GM21529 (cell line): ENCODE measurements around the gene UGT1A8.

ENCODE experiments used
- ATAC-seq: cut with Tn5 transposase; IDR thresholded peaks from one replicate; pipeline ENCODE4 v1.9.1; 2021; ENCODE audit not compliant: unreplicated experiment

UGT1A8 gene

DNA sequence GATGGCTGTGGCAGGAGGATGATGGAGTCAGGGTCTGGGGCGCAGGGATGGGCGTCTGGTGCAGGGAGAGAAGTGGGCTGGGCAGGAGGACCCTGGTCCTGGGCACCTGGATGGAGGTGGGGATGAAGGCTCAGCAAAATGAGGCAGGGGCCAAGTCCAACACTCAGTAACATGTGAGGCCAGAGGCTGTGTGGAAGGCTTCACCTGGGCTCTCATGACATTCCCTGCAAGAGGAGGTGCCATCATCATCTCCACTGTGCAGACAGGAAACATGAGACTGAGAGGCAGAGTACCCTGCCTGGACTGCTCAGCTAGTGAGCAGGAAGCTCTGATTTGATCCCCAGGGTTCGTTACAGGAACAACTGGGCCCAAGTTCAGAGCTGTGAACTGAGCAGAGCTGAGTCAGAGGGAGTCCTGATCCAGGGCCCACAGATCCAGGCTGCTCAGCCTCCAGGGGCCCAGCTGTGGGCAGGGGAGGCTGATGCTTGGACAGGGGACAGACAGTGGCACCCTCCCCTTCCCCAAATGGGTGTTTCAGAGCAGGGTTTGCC lies 200.0 kb downstream of the UGT1A8 start:
- ATAC-seq, result no peak

DNA sequence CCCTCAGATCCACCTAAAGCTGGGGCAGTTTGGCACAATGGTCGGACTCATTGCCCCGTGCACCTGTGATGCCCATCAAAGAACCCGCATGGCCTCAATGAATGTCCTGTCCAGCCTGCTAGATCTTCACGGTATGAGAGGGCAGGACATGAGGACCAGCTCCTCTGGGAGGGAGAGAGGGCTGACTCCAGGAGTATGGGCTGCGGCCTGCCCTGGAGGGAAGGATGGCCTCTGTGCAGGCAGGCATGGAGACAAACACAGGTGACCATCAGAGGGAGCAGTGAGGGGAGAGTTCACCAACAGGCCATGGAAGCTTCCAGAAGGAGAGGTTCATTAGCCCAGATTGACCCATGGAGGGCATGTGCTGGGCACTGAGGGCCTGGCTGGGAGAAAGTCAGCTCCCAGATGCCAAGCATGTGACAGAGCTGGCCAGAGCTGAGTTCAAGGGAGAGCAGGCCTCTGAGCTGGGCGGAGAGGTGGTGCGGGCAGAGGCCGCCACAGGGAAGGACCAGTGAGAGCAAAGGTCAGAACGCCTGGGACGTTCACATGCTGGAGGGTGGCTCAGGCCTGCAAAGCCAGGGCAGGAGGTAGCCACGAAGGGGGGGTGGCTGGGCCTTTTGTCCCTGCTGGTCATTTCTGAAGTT lies 200.7 kb downstream of the UGT1A8 start:
- ATAC-seq, result no peak

DNA sequence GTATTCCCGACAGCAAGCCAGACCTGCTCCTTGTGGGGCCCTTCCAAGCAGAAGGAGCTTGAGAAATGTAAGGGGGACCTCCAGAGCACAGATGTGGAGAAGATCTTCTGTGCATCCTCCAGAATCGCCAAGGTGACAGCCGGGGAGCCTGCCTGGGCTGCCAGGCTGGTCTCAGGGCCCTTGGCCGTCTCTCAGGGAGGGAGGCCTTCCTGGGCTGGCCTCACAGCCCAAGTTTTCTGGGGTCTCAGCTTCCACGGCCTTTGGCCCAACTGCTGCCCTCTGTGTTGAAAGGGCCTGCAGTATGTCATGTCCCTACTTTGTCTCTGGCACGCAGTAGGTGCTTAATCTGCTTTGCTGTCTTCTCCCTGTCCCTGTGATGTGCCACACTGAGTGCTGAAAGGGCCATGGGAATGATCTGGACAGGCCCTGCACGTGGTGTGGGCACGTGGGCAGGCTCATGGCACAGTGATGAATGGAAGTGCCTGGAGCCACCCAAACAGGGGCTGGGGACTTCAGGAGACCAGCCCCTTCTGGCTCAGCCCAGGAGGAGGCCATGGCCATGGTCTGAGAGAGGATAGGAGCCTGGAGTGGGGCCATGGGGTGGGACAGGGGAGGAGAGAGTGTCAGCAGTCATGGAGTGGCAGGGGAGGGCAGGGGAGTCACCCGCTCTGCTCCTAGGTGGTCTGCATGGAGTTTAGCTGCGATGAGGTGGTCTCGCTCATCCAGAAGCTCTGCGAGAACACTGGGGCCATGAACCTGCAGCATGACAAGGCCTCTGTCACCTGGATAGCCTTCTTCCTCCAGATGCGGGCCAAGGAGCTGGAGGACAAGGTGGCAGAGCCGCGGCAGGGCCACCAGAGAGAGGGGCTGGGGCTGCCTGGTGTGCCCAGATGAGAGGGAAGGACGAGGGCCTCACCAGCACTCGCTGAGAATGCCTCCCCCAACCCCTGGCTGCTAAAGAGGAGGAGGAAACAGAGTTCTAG lies 201.5 kb downstream of the UGT1A8 start:
- no peak for ATAC-seq

DNA sequence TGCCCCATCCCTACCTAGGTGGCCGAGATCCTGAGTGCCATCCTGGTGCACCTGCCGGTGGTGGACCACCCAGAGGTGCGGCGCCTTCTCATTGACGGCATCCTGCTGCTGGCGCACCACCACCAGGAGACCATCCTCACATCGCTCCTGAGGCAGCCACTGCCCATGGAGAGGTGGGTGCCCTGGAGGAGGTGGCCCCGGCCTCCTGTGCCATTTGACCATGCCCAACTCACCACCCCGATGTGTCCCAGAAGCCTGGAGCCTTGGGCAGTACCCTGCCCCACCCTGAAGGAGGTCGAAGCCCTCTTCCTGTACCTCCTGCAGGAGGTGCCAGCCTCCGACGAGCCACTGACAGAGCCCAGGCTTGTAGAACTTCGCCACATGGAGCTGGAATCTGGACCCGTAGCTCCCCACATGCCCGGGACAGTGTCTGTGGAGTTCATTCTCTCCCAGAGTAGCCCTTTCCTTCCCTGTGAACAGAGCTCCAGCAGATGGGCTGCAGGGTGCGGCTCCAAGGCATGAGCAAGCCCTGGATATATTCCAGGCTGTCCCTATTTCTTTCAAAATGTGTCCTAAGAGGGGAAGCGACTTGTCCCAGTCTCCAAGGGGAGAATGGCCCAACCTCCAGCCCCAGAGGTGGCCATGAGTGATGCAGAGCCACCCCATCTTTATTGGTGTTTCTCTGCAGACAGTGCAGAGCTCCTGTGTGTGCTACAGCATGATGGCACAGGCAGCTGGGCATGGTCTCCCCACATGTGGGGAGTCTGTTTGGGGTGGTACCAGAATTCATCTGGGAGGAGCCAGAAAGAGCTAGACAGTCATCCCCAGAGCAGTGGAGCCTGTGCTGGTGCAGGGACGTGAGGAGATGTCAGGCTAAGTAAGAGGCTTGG lies 202.7 kb downstream of the UGT1A8 start:
- no peak for ATAC-seq

- no peak for ATAC-seq
Observed at GRCh38 chr2:233820774-233821105, 203.3 kb downstream of the UGT1A8 start.

DNA sequence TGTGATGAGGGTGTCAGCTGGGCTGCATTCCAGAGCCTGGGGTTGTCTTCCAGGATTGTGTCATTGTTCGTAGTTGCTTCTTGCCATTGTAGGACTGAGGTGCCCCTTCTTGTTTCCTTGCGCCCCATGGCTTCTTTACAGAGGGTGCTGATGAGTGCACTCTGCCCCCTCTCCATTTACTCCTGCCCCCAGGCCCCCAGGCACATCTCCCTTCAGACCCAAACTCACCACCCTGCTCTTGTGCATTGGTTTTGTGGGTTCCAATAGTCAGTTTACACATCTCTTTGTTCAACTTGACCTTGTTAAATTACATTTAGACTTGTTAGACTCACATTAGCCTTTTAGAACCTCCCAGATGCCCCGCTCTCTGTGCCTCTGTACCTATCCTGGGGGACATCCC lies 203.8 kb downstream of the UGT1A8 start:
- no peak for ATAC-seq

DNA sequence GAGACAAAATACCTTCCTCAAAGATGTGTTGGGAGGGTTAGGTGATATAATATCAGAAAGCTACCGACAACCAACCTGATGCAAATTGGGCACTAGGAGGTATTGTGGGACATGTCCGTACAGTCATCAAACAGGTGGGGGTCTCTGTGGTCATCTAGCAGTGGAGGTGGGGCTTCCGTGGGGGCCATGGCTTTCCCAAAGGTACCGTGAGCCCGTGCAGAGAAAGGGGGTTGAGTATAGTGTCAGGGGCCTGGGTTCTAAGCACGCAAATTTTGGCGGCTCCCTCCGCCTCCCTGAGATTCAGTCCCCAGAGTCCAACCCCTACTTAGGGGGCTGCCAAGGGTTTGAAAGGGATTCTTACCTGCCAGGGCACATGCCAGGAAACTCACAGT lies 204.3 kb downstream of the UGT1A8 start:
- no peak for ATAC-seq

GRCh38 chr2:233822101-233822771 lies 204.8 kb downstream of the UGT1A8 start:
- no peak for ATAC-seq
